HCT116 (cell line): Measurements from ENCODE around the gene DHCR7. TPM values are rescaled to one million over a fixed set of nuclear protein-coding genes. Genes with fewer than 3 reads are reported as not detected.

Experiments
- ATAC-seq: fragments of 200-7000 bp; cut with Tn5 transposase; 2 replicates; pipeline ENCODE4 v1.9.1; 2020; ENCODE audit warnings: mild to moderate bottlenecking, moderate library complexity
- BruUV-seq: library from RNA; stranded (reverse); fragments of 400-500 nt; replicated peaks from 2 replicates; lab custom pipeline; 2021; lab: Mats Ljungman, UMichigan
- CTCF ChIA-PET: fragments of 300-600 bp; sonication (Branson Sonifier 250); formaldehyde crosslinking; loops from one replicate; lab custom pipeline; 2021; ENCODE audit warnings: antibody characterized with exemption; lab: Charles Lee
- POLR2A ChIA-PET: fragments of 300-600, 350-600 bp; sonication (Branson Sonifier 250); formaldehyde crosslinking; loops from one replicate; lab custom pipeline; 2021; ENCODE audit warnings: antibody characterized with exemption; lab: Charles Lee
- RAD21 ChIA-PET, 2 experiments: fragments of 300-600 bp; sonication (Branson Sonifier 250); formaldehyde crosslinking; loops; one replicate each; lab custom pipeline; 2023; ENCODE audit warnings: low total read pairs in 2 of 2; ENCODE audit not compliant: uncharacterized antibody in 2 of 2, unreplicated experiment in 2 of 2, low non-redundant PET in 1 of 2; lab: Charles Lee
- DNase-seq: peaks from one replicate; pipeline ENCODE4 v3.0.0-alpha.2; 2010; ENCODE audit warnings: low read depth, low spot score
- H2AFZ ChIP-seq: fragments of 200-600 bp; shearing (Covaris generic), sonication (generic); 2 replicates; pipeline ENCODE4 v1.6.1; 2017; ENCODE audit warnings: low read depth, mixed run types, mixed read lengths, antibody characterized with exemption, low read length; ENCODE audit not compliant: poor library complexity, severe bottlenecking
- H3K27ac ChIP-seq: 2 replicates; pipeline ENCODE4 v1.5.1; 2012; ENCODE audit warnings: low read depth, low read length
- H3K27me3 ChIP-seq: fragments of 200-600 bp; sonication (generic); 2 replicates; pipeline ENCODE4 v1.6.1; 2016; ENCODE audit warnings: mixed run types, low read length, mixed read lengths; ENCODE audit not compliant: insufficient read depth
- H3K36me3 ChIP-seq, 2 experiments: fragments of 200-500 bp in 1 of 2; fragments of 200-600 bp in 1 of 2; sonication (Bioruptor generic) in 1 of 2; sonication (generic) in 1 of 2; 2 replicates each; pipeline versions ENCODE4 v1.5.1 to v1.6.1; 2014 to 2016; ENCODE audit warnings: low read length in 2 of 2, inconsistent platforms in 1 of 2, mixed read lengths in 1 of 2, mixed run types in 1 of 2; ENCODE audit not compliant: insufficient read depth in 2 of 2, control insufficient read depth in 1 of 2
- H3K4me1 ChIP-seq, 2 experiments: fragments of 200-600 bp in 1 of 2; sonication (generic) in 1 of 2; 2 replicates each; pipeline versions ENCODE4 v1.5.1 to v1.6.1; 2012 to 2017; ENCODE audit warnings: low read length in 2 of 2, inconsistent platforms in 1 of 2, mild to moderate bottlenecking in 1 of 2, mixed read lengths in 1 of 2, mixed run types in 1 of 2, moderate library complexity in 1 of 2; ENCODE audit not compliant: insufficient read depth in 2 of 2, control insufficient read depth in 1 of 2
- H3K4me2 ChIP-seq: fragments of 200-600 bp; sonication (generic); 2 replicates; pipeline ENCODE4 v1.6.1; 2017; ENCODE audit warnings: mixed run types, low read length, mixed read lengths
- H3K4me3 ChIP-seq, 2 experiments: fragments of 200-600 bp in 1 of 2; sonication (generic) in 1 of 2; replicated peaks in 1 of 2; 2 replicates each; pipeline ENCODE4 v1.5.1; 2011 to 2016; ENCODE audit warnings: low read length in 2 of 2, control low read depth in 1 of 2, low read depth in 1 of 2, mild to moderate bottlenecking in 1 of 2, mixed read lengths in 1 of 2, mixed run types in 1 of 2
- H3K79me2 ChIP-seq: fragments of 200-600 bp; sonication (generic); 2 replicates; pipeline ENCODE4 v1.6.1; 2017; ENCODE audit warnings: mild to moderate bottlenecking, mixed run types, low read length, moderate library complexity, mixed read lengths; ENCODE audit not compliant: insufficient read depth
- H3K9ac ChIP-seq: fragments of 200-600 bp; sonication (generic); 2 replicates; pipeline ENCODE4 v1.6.1; 2016; ENCODE audit warnings: low read length, mixed read lengths
- H3K9me2 ChIP-seq: fragments of 200-600 bp; sonication (generic), shearing (Covaris generic); 2 replicates; pipeline ENCODE4 v1.6.1; 2017; ENCODE audit warnings: mixed run types, mild to moderate bottlenecking, moderate library complexity; ENCODE audit not compliant: insufficient read depth
- H3K9me3 ChIP-seq, 2 experiments: fragments of 200-500 bp in 1 of 2; fragments of 200-600 bp in 1 of 2; sonication (Bioruptor generic) in 1 of 2; sonication (generic) in 1 of 2; 2 replicates each; pipeline ENCODE4 v1.6.1; 2014 to 2017; ENCODE audit warnings: low read length in 2 of 2, mixed read lengths in 2 of 2, inconsistent platforms in 1 of 2, low read depth in 1 of 2, mild to moderate bottlenecking in 1 of 2, mixed run types in 1 of 2, moderate library complexity in 1 of 2; ENCODE audit not compliant: control insufficient read depth in 1 of 2, insufficient read depth in 1 of 2
- H4K20me1 ChIP-seq: fragments of 200-600 bp; sonication (generic), shearing (Covaris generic); 2 replicates; pipeline ENCODE4 v1.6.1; 2017; ENCODE audit warnings: mixed run types, mild to moderate bottlenecking, moderate library complexity; ENCODE audit not compliant: insufficient read depth
- CBX3 ChIP-seq: IDR thresholded peaks from 2 replicates; pipeline ENCODE4 v1.6.1; 2012; ENCODE audit warnings: low read depth
- FOSL1 ChIP-seq: IDR thresholded peaks from 2 replicates; pipeline ENCODE4 v1.6.1; 2012; ENCODE audit warnings: low read depth
- REST ChIP-seq: IDR thresholded peaks from 2 replicates; pipeline ENCODE4 v1.6.1; 2012; ENCODE audit warnings: low read depth
- intact Hi-C: fragments of 100-400 bp; cut with micrococcal nuclease; formaldehyde crosslinking; loops from 2 replicates; pipeline ENCODE4 v1.10.0; 2022
- total RNA-seq: library from RNA; stranded (reverse); gene quantifications from one replicate; pipeline ENCODE4 v1.2.1, GENCODE V29; 2021; ENCODE audit not compliant: unreplicated experiment
- TF ChIP-seq, protein P1 (sequence below), 3 experiments: fragments of 200-600 bp in 1 of 3; sonication (generic) in 1 of 3; IDR thresholded peaks in 2 of 3; conservative IDR thresholded peaks in 1 of 3; 2 replicates each; pipeline ENCODE4 v1.5.1; 2012 to 2017; ENCODE audit warnings: low read depth in 2 of 3, low read length in 2 of 3, antibody characterized with exemption in 1 of 3, borderline replicate concordance in 1 of 3, control low read depth in 1 of 3, mild to moderate bottlenecking in 1 of 3, mixed read lengths in 1 of 3, mixed run types in 1 of 3, moderate library complexity in 1 of 3; ENCODE audit not compliant: insufficient read depth in 1 of 3

Gene DHCR7
- total RNA-seq, 1 experiment from 2014 or later = 115 TPM

- no peak for DNase-seq
- 0 out of 2 replicates have a peak, but pooled peaks have one; percentile 7 for ATAC-seq
- Histone ChIP-seq H3K79me2 (no peaks in the 10 kb centered on the region), H3K9ac (no peak overlapping the region), H2AFZ (no peak overlapping the region), H3K4me1 (no peaks in the 10 kb centered on the region; a peak in 1 of 4 replicates), H4K20me1 (no peaks in the 10 kb centered on the region), H3K4me2 (no peak overlapping the region), H3K27me3 (no peaks in the 10 kb centered on the region), H3K9me3 (no peaks in the 10 kb centered on the region), H3K4me3 (no peak overlapping the region), H3K27ac (no peak overlapping the region), H3K36me3 (peaks cover 0 to 9% of the 10 kb centered on the region in 2 experiments; a peak in 2 of 4 replicates), H3K9me2 (no peaks in the 10 kb centered on the region)
- no peak for TF ChIP-seq REST
- TF ChIP-seq, protein P1, sequence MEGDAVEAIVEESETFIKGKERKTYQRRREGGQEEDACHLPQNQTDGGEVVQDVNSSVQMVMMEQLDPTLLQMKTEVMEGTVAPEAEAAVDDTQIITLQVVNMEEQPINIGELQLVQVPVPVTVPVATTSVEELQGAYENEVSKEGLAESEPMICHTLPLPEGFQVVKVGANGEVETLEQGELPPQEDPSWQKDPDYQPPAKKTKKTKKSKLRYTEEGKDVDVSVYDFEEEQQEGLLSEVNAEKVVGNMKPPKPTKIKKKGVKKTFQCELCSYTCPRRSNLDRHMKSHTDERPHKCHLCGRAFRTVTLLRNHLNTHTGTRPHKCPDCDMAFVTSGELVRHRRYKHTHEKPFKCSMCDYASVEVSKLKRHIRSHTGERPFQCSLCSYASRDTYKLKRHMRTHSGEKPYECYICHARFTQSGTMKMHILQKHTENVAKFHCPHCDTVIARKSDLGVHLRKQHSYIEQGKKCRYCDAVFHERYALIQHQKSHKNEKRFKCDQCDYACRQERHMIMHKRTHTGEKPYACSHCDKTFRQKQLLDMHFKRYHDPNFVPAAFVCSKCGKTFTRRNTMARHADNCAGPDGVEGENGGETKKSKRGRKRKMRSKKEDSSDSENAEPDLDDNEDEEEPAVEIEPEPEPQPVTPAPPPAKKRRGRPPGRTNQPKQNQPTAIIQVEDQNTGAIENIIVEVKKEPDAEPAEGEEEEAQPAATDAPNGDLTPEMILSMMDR (IDR thresholded peaks at IDR 0.05 in 2 of 3, conservative IDR thresholded peaks at IDR 0.05 in 1 of 3; ENCODE audit: borderline replicate concordance in 1 of 3, insufficient read depth in 1 of 3, low read depth in 2 of 3, low read length in 2 of 3) = no peak
- TF ChIP-seq CBX3 = no peak
- TF ChIP-seq FOSL1 = no peak
- RAD21 ChIA-PET = no interaction called here
- POLR2A ChIA-PET = interaction anchor here (1.2 kb wide), 1 partner anchor 15 kb away, joined by 3 read pairs; the partner anchor contains the start of gene DHCR7
- BruUV-seq = no TSS peak
- CTCF ChIA-PET = no interaction called here
- intact Hi-C loops = no loop called here
These were observed 15.2 kb downstream of the DHCR7 start for GRCh38 chr11:71432761-71433647.
